Stimulated activated CD8-positive, alpha-beta memory T cell treated with anti-CD3 and anti-CD28 coated beads, Interleukin-4, amount 100 ng/mL, for 48 hours (primary cell): Measurements from ENCODE around the gene OR10H2.
A peak's percentile ranks its signal among the peaks of the same experiment; 100 is the strongest.
"Not testable (repeated sequence)": the region's sequence is repeated elsewhere in the genome, so short reads cannot be mapped to it uniquely, and the experiment has no call there.

Experiments used
- DNase-seq: peaks from one replicate; pipeline ENCODE4 v3.0.0-alpha.2; 2020

The OR10H2 gene

GRCh38 chr19:15727724-15728123, at the start of gene OR10H2:
Gene OR10H2 (plus strand): TSS chr19:15728024. CDS start chr19:15728044, 20 bp downstream.
- no peak for DNase-seq

GRCh38 chr19:15679089-15679488, 48.7 kb upstream of the OR10H2 start:
- DNase-seq: no peak

GRCh38 chr19:15679865-15680264, 48.0 kb upstream of the OR10H2 start:
- DNase-seq: not testable (repeated sequence)

GRCh38 chr19:15680478-15681322, 47.1 kb upstream of the OR10H2 start:
- DNase-seq: no peak

GRCh38 chr19:15683411-15683810, 44.4 kb upstream of the OR10H2 start:
- no peak for DNase-seq

GRCh38 chr19:15684828-15685227, 43.0 kb upstream of the OR10H2 start:
- no peak for DNase-seq

- no peak for DNase-seq
These were observed 31.1 kb upstream of the OR10H2 start for GRCh38 chr19:15696654-15697194.

GRCh38 chr19:15701757-15702533, 25.9 kb upstream of the OR10H2 start:
- no peak for DNase-seq

- DNase-seq: peak; percentile 38
These were observed 25.3 kb upstream of the OR10H2 start for GRCh38 chr19:15702534-15702930.

GRCh38 chr19:15714638-15715037, 13.2 kb upstream of the OR10H2 start:
- no peak for DNase-seq

GRCh38 chr19:15715642-15716041, 12.2 kb upstream of the OR10H2 start:
- no peak for DNase-seq

GRCh38 chr19:15717809-15718208, 10.0 kb upstream of the OR10H2 start:
- DNase-seq: no peak

- DNase-seq: no peak
These were observed 6.6 kb upstream of the OR10H2 start for GRCh38 chr19:15721268-15721667.

GRCh38 chr19:15722956-15723355, 4.9 kb upstream of the OR10H2 start:
- no peak for DNase-seq

GRCh38 chr19:15730538-15730937, 2.7 kb downstream of the OR10H2 start:
- no peak for DNase-seq

- DNase-seq: no peak
These were observed 4.6 kb downstream of the OR10H2 start for GRCh38 chr19:15732388-15732787.

GRCh38 chr19:15733895-15734294, 6.1 kb downstream of the OR10H2 start:
- no peak for DNase-seq

- DNase-seq: no peak
These were observed 9.9 kb downstream of the OR10H2 start, which contains the start of gene OR10H3 for GRCh38 chr19:15737722-15738121. Gene OR10H3 (plus strand): TSS chr19:15737985. CDS start chr19:15741393, 3,408 bp downstream.

- no peak for DNase-seq
These were observed 13.0 kb downstream of the OR10H2 start for GRCh38 chr19:15740785-15741184.

- no peak for DNase-seq
These were observed 20.4 kb downstream of the OR10H2 start for GRCh38 chr19:15748239-15748638.

GRCh38 chr19:15758379-15758778, 30.6 kb downstream of the OR10H2 start:
- no peak for DNase-seq

GRCh38 chr19:15759962-15760565, 32.2 kb downstream of the OR10H2 start:
- no peak for DNase-seq

GRCh38 chr19:15769586-15769985, 41.8 kb downstream of the OR10H2 start:
- no peak for DNase-seq
